Ovary (tissue), 3 donors: ENCODE results near the gene SORCS3.

Source experiments
- CTCF ChIP-seq, 3 donors: fragments of 450-650 bp in 2 of 3; fragments of 200-600 bp in 1 of 3; IDR thresholded peaks; one replicate each; pipeline versions ENCODE4 v1.5.1 to v1.8.0; 2016 to 2022; ENCODE audit warnings: antibody characterized with exemption in 3 of 3, mild to moderate bottlenecking in 1 of 3
- EP300 ChIP-seq: sonication (generic); formaldehyde crosslinking; IDR thresholded peaks from one replicate; pipeline ENCODE4 v1.6.1; 2017; ENCODE audit warnings: antibody characterized with exemption
- POLR2A ChIP-seq: fragments of 450-650 bp; IDR thresholded peaks from one replicate; pipeline ENCODE4 v1.6.1; 2017; ENCODE audit warnings: antibody characterized with exemption, mild to moderate bottlenecking, moderate library complexity
- donor health status: DM: no; HTN: no; CAD: no.

GRCh38 chr10:105278439-105278838 is 637.3 kb downstream of the SORCS3 start:
- TF ChIP-seq POLR2A (no peak), CTCF (IDR thresholded peaks at IDR 0.05) (no peak), EP300 (no peak)
